NCI-H82 (cell line): ENCODE measurements around the gene MCOLN2.
"Not testable (repeated sequence)": the region's sequence is repeated elsewhere in the genome, so short reads cannot be mapped to it uniquely, and the experiment has no call there.

Source experiments
- DNase-seq: peaks from one replicate; lab custom pipeline; 2025; lab: John Stamatoyannopoulos, UW

The MCOLN2 gene

GRCh38 chr1:84996846-84997666 is at the start of gene MCOLN2:
MCOLN2 (minus strand) TSS chr1:84997113; CDS start chr1:84996872, 241 bp downstream.
- DNase-seq: peak; percentile 73

GRCh38 chr1:85042413-85042812 is 45.5 kb upstream of the MCOLN2 start:
- DNase-seq: no peak

DNA sequence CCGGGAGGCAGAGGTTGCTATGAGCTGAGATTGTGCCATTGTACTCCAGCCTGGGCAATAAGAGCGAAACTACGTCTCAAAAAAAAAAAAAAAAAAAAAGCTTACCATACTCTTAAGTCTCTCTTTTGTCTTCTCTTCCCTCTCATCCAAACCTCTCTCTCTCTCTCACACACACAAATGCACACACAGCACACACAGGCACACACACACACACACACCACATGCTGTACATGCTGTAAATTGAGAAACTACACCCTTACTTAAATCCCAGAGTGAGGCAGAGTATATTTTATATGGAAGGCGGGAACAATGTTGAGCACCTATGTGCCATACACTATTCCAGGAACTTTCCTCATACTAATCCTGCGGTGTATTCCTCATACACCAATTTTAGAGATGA is 44.9 kb upstream of the MCOLN2 start:
- no peak for DNase-seq

DNA sequence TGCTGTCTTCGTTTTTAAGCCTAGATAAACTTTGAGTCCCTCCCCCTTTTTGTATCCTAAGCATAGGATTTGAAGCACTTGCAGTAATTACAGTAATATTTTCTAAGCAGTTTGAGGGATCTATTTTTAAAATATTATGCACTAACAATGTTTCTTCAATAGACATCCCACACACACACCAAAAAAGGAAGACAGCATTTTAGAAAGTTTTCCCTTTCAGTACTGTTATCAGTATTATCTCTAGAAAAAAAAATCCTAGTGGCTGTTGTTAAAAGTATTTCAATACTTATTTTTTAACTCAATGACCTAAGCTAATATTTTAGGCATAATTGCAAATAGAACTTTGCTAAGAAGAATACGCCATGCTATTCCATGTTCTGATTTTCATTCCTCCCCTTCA is 36.3 kb upstream of the MCOLN2 start:
- DNase-seq: no peak

GRCh38 chr1:85030536-85030935 is 33.6 kb upstream of the MCOLN2 start:
- DNase-seq: no peak

DNA sequence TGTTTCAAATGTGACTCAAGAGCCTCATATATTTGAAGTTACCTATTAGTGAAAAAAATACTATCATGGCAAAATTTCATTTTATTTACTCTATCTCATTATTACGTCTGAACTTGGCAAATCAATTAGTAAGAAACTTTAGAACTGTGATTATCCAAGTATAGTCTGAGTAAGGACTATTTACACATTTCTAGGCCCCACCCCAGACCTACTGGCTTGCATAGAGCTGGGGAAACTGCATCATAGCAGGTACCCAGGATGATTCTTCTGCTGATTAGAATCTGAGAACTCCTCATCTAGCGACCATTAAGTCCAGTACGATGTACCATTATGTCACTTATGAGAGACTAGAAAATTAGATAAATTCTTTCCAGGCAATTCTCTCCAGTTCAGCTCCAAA is 31.2 kb upstream of the MCOLN2 start:
- DNase-seq: no peak

DNA sequence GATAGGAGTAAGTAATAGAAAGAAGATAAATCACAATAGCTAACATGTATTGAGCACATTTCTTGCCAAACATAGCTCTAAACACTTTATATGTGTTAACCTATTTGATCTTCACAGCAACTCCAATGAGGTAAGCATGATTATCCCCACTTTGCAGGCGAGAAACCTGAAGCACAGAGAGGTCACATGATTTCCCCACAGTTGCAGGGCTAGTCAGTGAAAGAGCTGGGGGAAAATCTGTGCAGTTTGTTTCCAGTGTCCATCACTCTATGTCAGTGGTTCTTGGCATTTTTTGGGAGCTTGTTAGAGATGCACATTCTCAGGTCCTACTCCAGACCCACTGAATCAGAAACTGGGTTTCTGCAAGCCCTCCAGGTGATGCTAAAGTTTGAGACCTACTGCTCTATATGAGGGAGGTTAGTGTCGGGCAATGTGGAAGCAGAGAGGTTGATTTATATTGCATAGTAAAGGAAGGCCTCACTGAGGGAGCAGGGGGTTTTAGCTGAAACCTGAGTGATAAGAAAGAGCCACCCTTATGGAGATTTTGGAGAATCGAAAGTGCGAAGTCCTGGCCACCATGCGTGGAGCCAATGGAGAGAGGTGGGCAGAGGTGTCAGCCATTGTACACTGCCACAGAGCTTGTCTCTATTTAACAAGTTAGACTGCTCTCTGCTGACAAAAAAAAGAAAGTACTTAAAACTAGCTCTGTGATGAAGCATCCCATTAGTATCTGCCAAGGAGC is 30.5 kb upstream of the MCOLN2 start:
- no peak for DNase-seq

DNA sequence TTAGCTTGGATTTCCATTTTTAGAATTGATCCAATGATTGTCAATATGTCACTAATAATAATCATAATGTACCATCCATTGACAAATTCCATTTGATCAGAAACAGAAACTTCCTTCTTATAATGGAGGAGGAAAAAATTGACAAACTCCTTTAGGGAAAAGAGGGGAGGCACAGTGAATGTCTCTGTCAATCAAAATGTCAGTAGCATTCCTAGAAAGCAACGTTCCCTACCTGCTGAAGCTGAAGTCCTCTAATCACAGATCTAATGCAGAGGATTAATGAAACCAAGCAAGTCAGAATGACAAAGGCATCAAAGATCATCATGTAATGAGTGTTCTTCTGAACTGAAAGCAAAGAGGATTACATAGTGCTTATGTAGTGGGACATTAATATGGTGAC is 29.0 kb upstream of the MCOLN2 start:
- DNase-seq: peak; percentile 36

GRCh38 chr1:85024736-85025135 is 27.8 kb upstream of the MCOLN2 start:
- no peak for DNase-seq

GRCh38 chr1:85022700-85023099 is 25.8 kb upstream of the MCOLN2 start:
- no peak for DNase-seq

DNA sequence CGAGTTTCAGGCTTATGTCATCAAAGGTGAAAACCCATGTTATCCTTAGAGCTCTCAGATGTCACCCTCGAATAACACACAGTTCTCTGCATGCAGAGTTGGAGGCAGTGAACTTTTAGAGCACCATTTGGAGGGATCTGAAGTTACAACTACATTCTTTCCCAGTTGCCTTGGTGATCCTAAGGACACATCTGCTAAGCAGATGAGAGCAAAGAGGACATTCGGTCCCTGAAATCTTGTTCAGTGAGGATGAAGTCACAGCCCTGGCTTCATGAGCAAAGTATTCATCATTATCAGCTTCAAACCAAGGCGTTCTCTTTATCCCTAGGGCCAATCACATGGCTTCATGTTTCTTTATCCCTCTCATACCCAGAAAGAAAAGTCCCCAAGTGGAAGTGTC is 23.1 kb upstream of the MCOLN2 start:
- DNase-seq: no peak

GRCh38 chr1:85015826-85016225 is 18.9 kb upstream of the MCOLN2 start:
- no peak for DNase-seq

- DNase-seq: not testable (repeated sequence)
These were observed 8.7 kb upstream of the MCOLN2 start for GRCh38 chr1:85005641-85006040.

- no peak for DNase-seq
These were observed 4.8 kb upstream of the MCOLN2 start for GRCh38 chr1:85001742-85002141.

DNA sequence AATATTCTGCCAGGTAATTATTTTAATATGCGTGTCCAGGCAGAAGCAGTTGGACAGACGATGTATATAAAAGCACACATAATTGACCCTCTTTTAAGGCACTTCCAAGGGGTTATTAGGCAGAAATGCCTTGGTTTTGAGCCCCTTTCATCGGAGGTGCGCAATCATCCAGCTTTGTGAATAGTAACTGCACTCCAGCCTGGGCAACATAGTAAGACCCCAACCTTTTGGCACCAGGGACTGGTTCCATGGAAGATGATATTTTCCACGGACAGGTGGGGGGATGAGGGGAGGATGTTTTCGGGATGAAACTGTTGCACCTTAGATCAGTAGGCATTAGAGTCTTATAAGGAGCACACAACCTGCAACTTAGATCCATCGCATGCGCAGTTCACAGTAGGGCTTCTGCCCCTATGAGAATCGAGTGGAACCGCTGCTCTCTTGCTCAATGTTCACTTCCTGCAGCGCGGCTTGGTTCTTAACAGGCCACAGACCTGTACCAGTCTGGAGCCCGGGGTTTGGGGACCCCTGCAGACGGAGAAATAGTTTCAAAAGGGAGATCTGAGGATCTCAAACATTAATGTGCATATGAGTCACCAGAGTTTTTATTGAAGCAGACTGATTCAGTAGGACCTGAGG is 1.8 kb upstream of the MCOLN2 start:
- peak; percentile 11 for DNase-seq

GRCh38 chr1:84997667-84998600 is 1.0 kb upstream of the MCOLN2 start:
- peak; percentile 40 for DNase-seq

GRCh38 chr1:84995484-84996334 is 1.2 kb downstream of the MCOLN2 start:
- no peak for DNase-seq

DNA sequence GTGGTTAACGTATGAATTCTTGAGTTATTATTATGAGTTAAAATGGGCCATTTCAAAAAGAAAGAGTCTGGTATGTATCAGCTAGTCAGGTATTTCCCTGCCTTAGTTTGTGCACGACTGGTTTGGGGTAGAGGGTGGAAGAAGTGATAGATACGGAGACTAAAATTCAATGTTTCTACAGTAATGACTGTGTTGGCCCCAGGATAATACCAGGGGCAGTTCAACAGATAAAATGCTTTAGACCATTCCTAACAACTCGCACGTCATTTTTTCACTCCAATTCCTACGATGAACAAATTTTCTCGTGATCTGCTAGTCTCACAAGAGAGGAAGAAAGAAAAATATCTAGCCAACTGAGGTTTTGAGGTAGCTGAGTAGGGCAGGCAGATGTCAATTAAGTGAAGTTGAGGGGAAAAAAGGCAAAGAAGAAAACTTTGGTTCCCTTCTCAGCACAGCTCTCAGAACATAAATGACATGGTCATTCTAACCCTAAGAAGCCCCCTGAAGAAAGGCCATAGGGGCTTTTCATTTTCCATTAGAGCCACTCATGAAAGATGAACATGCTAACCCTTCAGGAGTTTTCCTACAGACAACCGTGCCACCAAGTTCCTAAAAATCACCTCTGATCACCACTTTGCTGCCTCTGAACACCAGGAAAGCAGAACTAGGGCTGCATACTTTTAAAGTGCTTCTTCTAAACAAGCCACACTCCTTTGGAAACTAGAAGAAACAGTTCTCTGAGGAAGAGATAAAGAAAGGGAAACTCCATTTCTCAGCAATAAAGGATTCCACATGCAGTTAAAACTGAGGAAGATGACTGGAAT is 5.6 kb downstream of the MCOLN2 start:
- no peak for DNase-seq

- no peak for DNase-seq
These were observed 8.3 kb downstream of the MCOLN2 start for GRCh38 chr1:84988588-84988987.

- not testable (repeated sequence) for DNase-seq
These were observed 10.4 kb downstream of the MCOLN2 start for GRCh38 chr1:84986561-84986960.
